ENCODE data around the gene PDZD7. TPM values are rescaled to one million over a fixed set of nuclear protein-coding genes. Genes with fewer than 3 reads are reported as not detected.

Gene PDZD7
- total and polyA plus RNA-seq, 2 donors (not counting 3 experiments of a cell fraction or from before 2014, with no cell fraction given), result 0.41 to 1.6 TPM

- H3K79me2 ChIP-seq (ENCODE audit: control insufficient read depth, insufficient read depth, low read length), result no peaks in the 10 kb centered on the region
- peaks cover 15 to 29% of the 10 kb centered on the region in 2 experiments for H3K27me3 ChIP-seq (ENCODE audit: control insufficient read depth in 2 of 2, insufficient read depth in 2 of 2, low read length in 2 of 2)
- no peak overlapping the region for H3K4me2 ChIP-seq (ENCODE audit: insufficient read depth, low read length)
- intact Hi-C loops (cut with micrococcal nuclease), result no loop called here
- no peak for TF ChIP-seq POLR2AphosphoS5 (IDR thresholded peaks at IDR 0.05; ENCODE audit: insufficient read depth, low read depth, low read length)
- TF ChIP-seq MYC (IDR thresholded peaks at IDR 0.05; ENCODE audit: low read depth, low read length), result no peak
- no peak overlapping the region for H2AFZ ChIP-seq (ENCODE audit: low read depth, low read length)
- H3K27ac ChIP-seq (ENCODE audit: insufficient read depth, low read depth, low read length), result no peak overlapping the region
- DNase-seq (ENCODE audit: low read depth, low spot score), result no peak
- no TSS peak for BruUV-seq (replicated peaks)
- no peaks in the 10 kb centered on the region for H3K9me1 ChIP-seq (replicated peaks; ENCODE audit: control insufficient read depth, extremely low read depth, insufficient read depth, low read length)
- H3K36me3 ChIP-seq (ENCODE audit: control insufficient read depth in 2 of 2, extremely low read depth in 1 of 2, insufficient read depth in 2 of 2, low read length in 2 of 2), result no peaks in the 10 kb centered on the region
- no peaks in the 10 kb centered on the region for H4K20me1 ChIP-seq (replicated peaks; ENCODE audit: control insufficient read depth, extremely low read depth, insufficient read depth, low read length)
- no peak overlapping the region for H3K4me3 ChIP-seq (replicated peaks in 1 of 3; ENCODE audit: insufficient read depth in 1 of 3, low read depth in 1 of 3, low read length in 3 of 3)
- POLR2A ChIA-PET, result no interaction called here
- CTCF ChIA-PET, result interaction anchor here (3.8 kb wide), 1 partner anchor 22 kb away, joined by 27 read pairs; no protein-coding TSS in a partner anchor
- no peaks in the 10 kb centered on the region for H3K4me1 ChIP-seq (ENCODE audit: control insufficient read depth, extremely low read depth, insufficient read depth, low read length)
- FAIRE-seq, result no peak
- dilution Hi-C loops (cut with MboI; ENCODE audit: extremely low pct_ligation_motif_present, low sequenced_read_pairs), result no loop called here
- no peak overlapping the region for H3K9ac ChIP-seq (replicated peaks; ENCODE audit: extremely low read depth, insufficient read depth, low read length)
- H3K9me3 ChIP-seq (replicated peaks; ENCODE audit: control insufficient read depth, insufficient read depth, low read length), result no peaks in the 10 kb centered on the region
Measured at GRCh38 chr10:101072923-101073322, 42.0 kb upstream of the PDZD7 start.

GRCh38 chr10:101071885-101072433 is 41.0 kb upstream of the PDZD7 start:
- dilution Hi-C loops (cut with MboI; ENCODE audit: extremely low pct_ligation_motif_present, low sequenced_read_pairs), result no loop called here
- Histone ChIP-seq H3K9ac (replicated peaks; ENCODE audit: extremely low read depth, insufficient read depth, low read length) (no peak overlapping the region), H3K4me3 (replicated peaks in 1 of 3; ENCODE audit: insufficient read depth in 1 of 3, low read depth in 1 of 3, low read length in 3 of 3) (no peak overlapping the region), H3K27ac (ENCODE audit: insufficient read depth, low read depth, low read length) (no peak overlapping the region), H3K4me1 (ENCODE audit: control insufficient read depth, extremely low read depth, insufficient read depth, low read length) (peaks cover 8% of the 10 kb centered on the region), H3K36me3 (ENCODE audit: control insufficient read depth in 2 of 2, extremely low read depth in 1 of 2, insufficient read depth in 2 of 2, low read length in 2 of 2) (no peaks in the 10 kb centered on the region), H3K4me2 (ENCODE audit: insufficient read depth, low read length) (no peak overlapping the region), H3K9me1 (replicated peaks; ENCODE audit: control insufficient read depth, extremely low read depth, insufficient read depth, low read length) (no peaks in the 10 kb centered on the region), H3K27me3 (ENCODE audit: control insufficient read depth in 2 of 2, insufficient read depth in 2 of 2, low read length in 2 of 2) (peaks cover 15 to 29% of the 10 kb centered on the region in 2 experiments), H3K9me3 (replicated peaks; ENCODE audit: control insufficient read depth, insufficient read depth, low read length) (no peaks in the 10 kb centered on the region), H3K79me2 (ENCODE audit: control insufficient read depth, insufficient read depth, low read length) (no peaks in the 10 kb centered on the region), H4K20me1 (replicated peaks; ENCODE audit: control insufficient read depth, extremely low read depth, insufficient read depth, low read length) (no peaks in the 10 kb centered on the region), H2AFZ (ENCODE audit: low read depth, low read length) (no peak overlapping the region)
- POLR2A ChIA-PET, result no interaction called here
- TF ChIP-seq MYC (IDR thresholded peaks at IDR 0.05; ENCODE audit: low read depth, low read length), result no peak
- TF ChIP-seq POLR2A (IDR thresholded peaks at IDR 0.05; ENCODE audit: low read depth, low read length), result no peak
- TF ChIP-seq GATA2 (IDR thresholded peaks at IDR 0.05; ENCODE audit: insufficient read depth, insufficient read length, low read depth, low read length), result no peak
- no peak for TF ChIP-seq FOS (IDR thresholded peaks at IDR 0.05; ENCODE audit: borderline replicate concordance, insufficient read depth, low read length)
- TF ChIP-seq CTCF (IDR thresholded peaks at IDR 0.05; ENCODE audit: extremely low read depth in 1 of 2, insufficient read depth in 1 of 2, low read depth in 1 of 2, low read length in 2 of 2), result no peak
- no peak for TF ChIP-seq MAX (IDR thresholded peaks at IDR 0.05; ENCODE audit: insufficient read depth, insufficient read length)
- no peak for TF ChIP-seq JUN (IDR thresholded peaks at IDR 0.05; ENCODE audit: borderline replicate concordance, insufficient read depth, insufficient read length, low read depth)
- no peak for TF ChIP-seq POLR2AphosphoS5 (IDR thresholded peaks at IDR 0.05; ENCODE audit: insufficient read depth, low read depth, low read length)
- no peak for TF ChIP-seq EZH2 (IDR thresholded peaks at IDR 0.05; ENCODE audit: borderline replicate concordance, low read depth, low read length, severe bottlenecking)
- no peak for FAIRE-seq
- BruUV-seq (replicated peaks), result no TSS peak
- DNase-seq (ENCODE audit: low read depth, low spot score), result no peak
- intact Hi-C loops (cut with micrococcal nuclease), result loop anchor here (2.0 kb wide), 1 partner anchor 15 kb away; no protein-coding TSS in a partner anchor
- CTCF ChIA-PET, result interaction anchor here (0.8 to 1.6 kb wide), 4 partner anchors 22 to 70 kb away, joined by 3 to 7 read pairs (median 4); no protein-coding TSS in a partner anchor

Measured in endothelial cell of umbilical vein (primary cell).